ENCODE results near the gene FOXJ3. TPM values are rescaled to one million over a fixed set of nuclear protein-coding genes. Genes with fewer than 3 reads are reported as not detected.

Gene FOXJ3
- total RNA-seq, 1 donor from 2014 or later, result 59.9 TPM

- no peak overlapping the region for H3K27ac ChIP-seq
- no peak overlapping the region for H3K4me3 ChIP-seq
- DNase-seq (ENCODE audit: extremely low spot score in 2 of 2), result no peak
- no peaks in the 10 kb centered on the region for H3K27me3 ChIP-seq
- intact Hi-C loops (cut with DNase I), result no loop called here
- H3K36me3 ChIP-seq, result no peaks in the 10 kb centered on the region
- H3K4me1 ChIP-seq, result no peaks in the 10 kb centered on the region
- H3K9me3 ChIP-seq, result peaks cover 3% of the 10 kb centered on the region
- TF ChIP-seq POLR2AphosphoS5 (IDR thresholded peaks at IDR 0.05; ENCODE audit: insufficient read depth in 1 of 2, low read depth in 1 of 2) (no peak), CTCF (IDR thresholded peaks at IDR 0.05) (no peak), POLR2A (IDR thresholded peaks at IDR 0.05) (no peak)
Observed at GRCh38 chr1:42251042-42251441, 84.0 kb downstream of the FOXJ3 start.

GRCh38 chr1:42250164-42250563 is 84.9 kb downstream of the FOXJ3 start:
- Histone ChIP-seq H3K27ac (no peak overlapping the region), H3K36me3 (no peaks in the 10 kb centered on the region), H3K4me1 (no peaks in the 10 kb centered on the region), H3K4me3 (no peak overlapping the region), H3K27me3 (no peaks in the 10 kb centered on the region), H3K9me3 (peaks cover 3% of the 10 kb centered on the region)
- intact Hi-C loops (cut with DNase I), result no loop called here
- no peak for DNase-seq (ENCODE audit: extremely low spot score in 2 of 2)
- TF ChIP-seq POLR2A (IDR thresholded peaks at IDR 0.05) (no peak), POLR2AphosphoS5 (IDR thresholded peaks at IDR 0.05; ENCODE audit: insufficient read depth in 1 of 2, low read depth in 1 of 2) (no peak), CTCF (IDR thresholded peaks at IDR 0.05) (no peak)

GRCh38 chr1:42240966-42241755 is 93.9 kb downstream of the FOXJ3 start:
- Histone ChIP-seq H3K9me3 (no peaks in the 10 kb centered on the region), H3K36me3 (no peaks in the 10 kb centered on the region), H3K4me1 (peaks cover 15% of the 10 kb centered on the region), H3K27ac (no peak overlapping the region), H3K27me3 (no peaks in the 10 kb centered on the region), H3K4me3 (no peak overlapping the region)
- intact Hi-C loops (cut with DNase I), result no loop called here
- TF ChIP-seq CTCF (IDR thresholded peaks at IDR 0.05) (no peak), POLR2A (IDR thresholded peaks at IDR 0.05) (no peak), POLR2AphosphoS5 (IDR thresholded peaks at IDR 0.05; ENCODE audit: insufficient read depth in 1 of 2, low read depth in 1 of 2) (no peak)
- DNase-seq (ENCODE audit: extremely low spot score in 2 of 2), result no peak

GRCh38 chr1:42239555-42239954 is 95.5 kb downstream of the FOXJ3 start:
- H3K27ac ChIP-seq, result no peak overlapping the region
- intact Hi-C loops (cut with DNase I), result loop anchor here (10.0 kb wide), 1 partner anchor 1235 kb away; no protein-coding TSS in a partner anchor
- no peaks in the 10 kb centered on the region for H3K27me3 ChIP-seq
- DNase-seq (ENCODE audit: extremely low spot score in 2 of 2), result no peak
- no peak overlapping the region for H3K4me3 ChIP-seq
- TF ChIP-seq POLR2A (IDR thresholded peaks at IDR 0.05) (no peak), CTCF (IDR thresholded peaks at IDR 0.05) (no peak), POLR2AphosphoS5 (IDR thresholded peaks at IDR 0.05; ENCODE audit: insufficient read depth in 1 of 2, low read depth in 1 of 2) (no peak)
- H3K4me1 ChIP-seq, result peaks cover 15% of the 10 kb centered on the region
- no peaks in the 10 kb centered on the region for H3K9me3 ChIP-seq
- no peaks in the 10 kb centered on the region for H3K36me3 ChIP-seq

- Histone ChIP-seq H3K36me3 (no peaks in the 10 kb centered on the region), H3K9me3 (no peaks in the 10 kb centered on the region), H3K27me3 (no peaks in the 10 kb centered on the region), H3K27ac (no peak overlapping the region), H3K4me1 (peaks cover 15% of the 10 kb centered on the region), H3K4me3 (no peak overlapping the region)
- no peak for DNase-seq (ENCODE audit: extremely low spot score in 2 of 2)
- TF ChIP-seq POLR2A (IDR thresholded peaks at IDR 0.05) (no peak), POLR2AphosphoS5 (IDR thresholded peaks at IDR 0.05; ENCODE audit: insufficient read depth in 1 of 2, low read depth in 1 of 2) (no peak), CTCF (IDR thresholded peaks at IDR 0.05) (no peak)
- intact Hi-C loops (cut with DNase I), result loop anchor here (10.0 kb wide), 1 partner anchor 1236 kb away; no protein-coding TSS in a partner anchor
Observed at GRCh38 chr1:42239041-42239440, 96.0 kb downstream of the FOXJ3 start.

All from vagina (tissue), 2 donors.